Esophagus muscularis mucosa (tissue), 3 donors: Measurements from ENCODE around the gene ATP5MG.

Experiments used
- CTCF ChIP-seq, 3 experiments: fragments of 200-600 bp in 2 of 3; fragments of 450-650 bp in 1 of 3; sonication (generic) in 2 of 3; IDR thresholded peaks; one replicate each; pipeline ENCODE4 v1.5.1; 2017 to 2019; ENCODE audit warnings: antibody characterized with exemption in 3 of 3, mild to moderate bottlenecking in 2 of 3, moderate library complexity in 1 of 3
- POLR2A ChIP-seq: fragments of 450-650 bp; IDR thresholded peaks from one replicate; pipeline ENCODE4 v1.6.1; 2017; ENCODE audit warnings: antibody characterized with exemption, moderate library complexity, mild to moderate bottlenecking, low read depth
- POLR2AphosphoS5 ChIP-seq, 2 donors: sonication (generic); formaldehyde crosslinking; IDR thresholded peaks; one replicate each; pipeline ENCODE4 v1.6.1; 2017; ENCODE audit warnings: antibody characterized with exemption in 2 of 2

- TF ChIP-seq POLR2A = no peak
- TF ChIP-seq CTCF (IDR thresholded peaks at IDR 0.05) = no peak
- peak in 1 of 2 donors; percentile 61 for TF ChIP-seq POLR2AphosphoS5 (IDR thresholded peaks at IDR 0.05)
Measured at GRCh38 chr11:118438314-118438931, 37.0 kb downstream of the ATP5MG start.
